ENCODE data around the gene NLN.

NLN gene

GRCh38 chr5:65819215-65819904 is 97.4 kb downstream of the NLN start:
- Histone ChIP-seq H3K4me3 (ENCODE audit: low read depth, low read length) (no peak overlapping the region), H3K4me1 (ENCODE audit: control insufficient read depth, insufficient read depth, low read length) (no peaks in the 10 kb centered on the region), H3K27ac (ENCODE audit: extremely low read depth, low read depth, low read length) (no peak overlapping the region), H3K36me3 (ENCODE audit: control insufficient read depth in 2 of 2, insufficient read depth in 1 of 2, low read length in 2 of 2) (peaks cover 0 to under 1% of the 10 kb centered on the region in 2 experiments; a peak in 1 of 3 replicates), H3K9me3 (ENCODE audit: control insufficient read depth, insufficient read depth, low read depth, low read length) (no peaks in the 10 kb centered on the region)
- TF ChIP-seq ZNF354C (tag by site-specific recombination; IDR thresholded peaks at IDR 0.05; ENCODE audit: borderline replicate concordance, low read depth) (no peak), ZNF660 (tag by site-specific recombination; IDR thresholded peaks at IDR 0.05) (no peak), ZNF596 (tag by site-specific recombination; IDR thresholded peaks at IDR 0.05) (no peak), ZNF488 (tag by site-specific recombination; IDR thresholded peaks at IDR 0.05) (no peak), ZNF843 (tag by site-specific recombination; IDR thresholded peaks at IDR 0.05) (no peak), GLIS2 (tag by site-specific recombination; IDR thresholded peaks at IDR 0.05) (no peak), ZNF585B (tag by site-specific recombination; IDR thresholded peaks at IDR 0.05) (no peak), ZNF280D (tag by site-specific recombination; IDR thresholded peaks at IDR 0.05) (no peak), ZBTB21 (tag by site-specific recombination; IDR thresholded peaks at IDR 0.05) (no peak), EGR2 (tag by site-specific recombination; IDR thresholded peaks at IDR 0.05; ENCODE audit: low read depth) (no peak), MYNN (tag by site-specific recombination; IDR thresholded peaks at IDR 0.05; ENCODE audit: borderline replicate concordance) (no peak), ZNF292 (tag by site-specific recombination; IDR thresholded peaks at IDR 0.05; ENCODE audit: borderline replicate concordance, low read depth) (no peak), KLF9 (tag by site-specific recombination; IDR thresholded peaks at IDR 0.05; ENCODE audit: low read depth) (no peak), ZNF112 (tag by site-specific recombination; IDR thresholded peaks at IDR 0.05) (no peak), ZBTB10 (tag by site-specific recombination; IDR thresholded peaks at IDR 0.05) (no peak), ZBTB6 (tag by site-specific recombination; IDR thresholded peaks at IDR 0.05) (no peak), ZNF423 (tag by site-specific recombination; IDR thresholded peaks at IDR 0.05) (no peak), ZNF335 (tag by site-specific recombination; conservative IDR thresholded peaks at IDR 0.05) (no peak), SCRT1 (tag by site-specific recombination; IDR thresholded peaks at IDR 0.05; ENCODE audit: borderline replicate concordance) (no peak)
- POLR2A ChIA-PET: interaction anchor here (1.0 kb wide), 1 partner anchor 98 kb away, joined by 3 read pairs; no protein-coding TSS in a partner anchor
- CTCF ChIA-PET: no interaction called here
